AG09309 (cell line): ENCODE measurements around the gene PGM2L1.
"Not testable (repeated sequence)": the region's sequence is repeated elsewhere in the genome, so short reads cannot be mapped to it uniquely, and the experiment has no call there.

ENCODE experiments used
- DNase-seq: peaks from one replicate; pipeline ENCODE4 v3.0.0-alpha.2; 2010; ENCODE audit warnings: low read depth
- H3K4me3 ChIP-seq: 2 replicates; pipeline ENCODE4 v1.5.1; 2011; ENCODE audit warnings: mild to moderate bottlenecking, low read depth, low read length, moderate library complexity; ENCODE audit not compliant: control insufficient read depth
- CTCF ChIP-seq: IDR thresholded peaks from 2 replicates; pipeline ENCODE4 v1.5.1; 2011; ENCODE audit warnings: mild to moderate bottlenecking, low read depth, low read length, inconsistent platforms; ENCODE audit not compliant: insufficient read depth, control insufficient read depth; ENCODE audit errors: missing control alignments

Gene PGM2L1

GRCh38 chr11:74347381-74347780 is 50.9 kb downstream of the PGM2L1 start:
- TF ChIP-seq CTCF: no peak
- no peak overlapping the region for H3K4me3 ChIP-seq
- no peak for DNase-seq

GRCh38 chr11:74345420-74345819 is 52.8 kb downstream of the PGM2L1 start:
- no peak overlapping the region for H3K4me3 ChIP-seq
- no peak for DNase-seq
- no peak for TF ChIP-seq CTCF

- no peak overlapping the region for H3K4me3 ChIP-seq
- no peak for DNase-seq
- TF ChIP-seq CTCF: no peak
Measured at GRCh38 chr11:74341921-74342320, 56.3 kb downstream of the PGM2L1 start.

- no peak overlapping the region for H3K4me3 ChIP-seq
- no peak for TF ChIP-seq CTCF
Measured at GRCh38 chr11:74339619-74340018, 58.6 kb downstream of the PGM2L1 start.

GRCh38 chr11:74338963-74339362 is 59.3 kb downstream of the PGM2L1 start:
- H3K4me3 ChIP-seq: no peak overlapping the region
- no peak for TF ChIP-seq CTCF
- DNase-seq: no peak

More at GRCh38 chr11:74339619-74340018, 58.6 kb downstream of the PGM2L1 start:
- DNase-seq: no peak

- no peak for DNase-seq
- no peak overlapping the region for H3K4me3 ChIP-seq
- TF ChIP-seq CTCF: no peak
Measured at GRCh38 chr11:74333193-74333592, 65.0 kb downstream of the PGM2L1 start.

- H3K4me3 ChIP-seq: no peak overlapping the region
- DNase-seq: no peak
- no peak for TF ChIP-seq CTCF
Measured at GRCh38 chr11:74332291-74332690, 65.9 kb downstream of the PGM2L1 start.

- H3K4me3 ChIP-seq, DNase-seq: not testable (repeated sequence)
Measured at GRCh38 chr11:74331000-74331399, 67.2 kb downstream of the PGM2L1 start.
